HG02798 (cell line): Measurements from ENCODE around the gene KLHL1.
"Not testable (repeated sequence)": the region's sequence is repeated elsewhere in the genome, so short reads cannot be mapped to it uniquely, and the experiment has no call there.

Experiments used
- ATAC-seq: cut with Tn5 transposase; IDR thresholded peaks from one replicate; pipeline ENCODE4 v1.9.1; 2021; ENCODE audit warnings: mild to moderate bottlenecking; ENCODE audit not compliant: unreplicated experiment, poor library complexity

KLHL1 gene, protein sequence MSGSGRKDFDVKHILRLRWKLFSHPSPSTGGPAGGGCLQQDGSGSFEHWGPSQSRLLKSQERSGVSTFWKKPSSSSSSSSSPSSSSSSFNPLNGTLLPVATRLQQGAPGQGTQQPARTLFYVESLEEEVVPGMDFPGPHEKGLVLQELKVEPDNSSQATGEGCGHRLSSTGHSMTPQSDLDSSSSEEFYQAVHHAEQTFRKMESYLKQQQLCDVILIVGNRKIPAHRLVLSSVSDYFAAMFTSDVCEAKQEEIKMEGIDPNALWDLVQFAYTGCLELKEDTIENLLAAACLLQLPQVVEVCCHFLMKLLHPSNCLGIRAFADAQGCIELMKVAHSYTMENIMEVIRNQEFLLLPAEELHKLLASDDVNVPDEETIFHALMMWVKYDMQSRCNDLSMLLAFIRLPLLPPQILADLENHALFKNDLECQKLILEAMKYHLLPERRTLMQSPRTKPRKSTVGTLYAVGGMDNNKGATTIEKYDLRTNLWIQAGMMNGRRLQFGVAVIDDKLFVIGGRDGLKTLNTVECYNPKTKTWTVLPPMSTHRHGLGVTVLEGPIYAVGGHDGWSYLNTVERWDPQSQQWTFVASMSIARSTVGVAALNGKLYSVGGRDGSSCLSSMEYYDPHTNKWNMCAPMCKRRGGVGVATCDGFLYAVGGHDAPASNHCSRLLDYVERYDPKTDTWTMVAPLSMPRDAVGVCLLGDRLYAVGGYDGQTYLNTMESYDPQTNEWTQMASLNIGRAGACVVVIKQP

GRCh38 chr13:70108356-70109105 lies at the start of gene KLHL1:
Gene KLHL1, minus strand, starts transcription at chr13:70108452. Its CDS starts 753 bp downstream, at chr13:70107699.
- ATAC-seq, result no peak

- ATAC-seq, result not testable (repeated sequence)
Observed at GRCh38 chr13:70142658-70143057, 34.4 kb upstream of the KLHL1 start.

GRCh38 chr13:70128098-70128497 lies 19.8 kb upstream of the KLHL1 start:
- no peak for ATAC-seq

GRCh38 chr13:70125693-70126092 lies 17.4 kb upstream of the KLHL1 start:
- ATAC-seq, result no peak

GRCh38 chr13:70117338-70117905 lies 9.2 kb upstream of the KLHL1 start:
- no peak for ATAC-seq

DNA sequence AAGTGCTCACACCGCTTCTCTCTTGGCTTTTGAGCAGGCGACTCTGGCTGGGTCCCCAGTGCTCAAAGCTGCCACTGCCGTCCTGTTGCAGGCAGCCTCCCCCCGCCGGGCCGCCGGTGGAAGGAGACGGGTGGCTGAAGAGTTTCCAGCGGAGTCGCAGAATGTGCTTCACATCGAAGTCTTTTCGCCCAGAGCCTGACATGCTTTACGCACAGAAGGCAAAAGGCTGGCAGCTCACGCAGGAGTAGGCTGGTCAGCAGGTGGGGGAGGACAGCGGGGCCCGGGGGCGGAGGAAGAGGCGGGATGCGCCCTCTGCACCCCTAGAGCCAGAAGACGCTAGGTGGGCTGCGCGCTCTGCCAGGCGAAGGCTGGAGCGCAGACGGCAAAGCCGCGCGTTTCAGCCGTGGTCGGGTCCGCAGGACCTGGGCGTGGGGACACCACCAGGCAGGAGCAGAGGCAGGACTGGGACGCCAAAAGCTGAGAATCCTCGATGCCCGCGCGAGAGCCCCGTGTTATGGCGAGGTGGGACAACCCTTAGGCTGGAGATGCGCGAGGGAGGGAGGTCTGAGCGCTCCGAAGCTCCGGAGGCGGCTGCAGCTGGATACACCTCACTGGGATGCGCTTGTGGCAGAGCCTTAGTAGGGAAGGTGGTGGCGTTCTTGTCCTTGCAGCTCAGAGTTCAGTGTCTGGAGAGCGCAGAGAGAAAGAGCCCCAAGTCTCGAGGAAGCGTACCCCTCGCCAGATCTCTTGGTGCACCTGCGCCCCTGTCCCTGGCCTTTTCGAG lies 562 bp downstream of the KLHL1 start, which contains the start of gene ATXN8OS:
Gene ATXN8OS, plus strand, starts transcription at position 329 of the 784 bp plus-strand sequence.
- ATAC-seq, result no peak

- ATAC-seq, result no peak
Observed at GRCh38 chr13:70107125-70107497, 1.1 kb downstream of the KLHL1 start.

- no peak for ATAC-seq
Observed at GRCh38 chr13:70104481-70104880, 3.8 kb downstream of the KLHL1 start.

DNA sequence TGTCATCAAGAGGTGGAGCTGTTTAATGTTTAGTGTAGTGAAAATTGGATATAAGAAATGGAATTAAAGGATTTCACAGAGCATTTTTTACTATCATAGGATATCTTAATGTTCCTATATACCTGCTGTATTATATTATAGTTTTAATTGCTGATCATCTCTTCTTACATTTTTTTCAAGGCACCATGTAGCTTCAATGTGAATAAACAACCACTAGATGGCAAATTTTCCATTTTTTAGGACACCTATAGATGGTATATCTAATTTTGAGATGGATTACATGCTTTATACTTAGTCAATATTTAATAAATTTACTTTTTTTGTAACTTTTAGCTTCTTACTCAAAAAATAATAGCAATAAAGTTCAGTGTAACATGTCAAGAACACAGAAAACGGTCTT lies 9.6 kb downstream of the KLHL1 start:
- ATAC-seq, result no peak

DNA sequence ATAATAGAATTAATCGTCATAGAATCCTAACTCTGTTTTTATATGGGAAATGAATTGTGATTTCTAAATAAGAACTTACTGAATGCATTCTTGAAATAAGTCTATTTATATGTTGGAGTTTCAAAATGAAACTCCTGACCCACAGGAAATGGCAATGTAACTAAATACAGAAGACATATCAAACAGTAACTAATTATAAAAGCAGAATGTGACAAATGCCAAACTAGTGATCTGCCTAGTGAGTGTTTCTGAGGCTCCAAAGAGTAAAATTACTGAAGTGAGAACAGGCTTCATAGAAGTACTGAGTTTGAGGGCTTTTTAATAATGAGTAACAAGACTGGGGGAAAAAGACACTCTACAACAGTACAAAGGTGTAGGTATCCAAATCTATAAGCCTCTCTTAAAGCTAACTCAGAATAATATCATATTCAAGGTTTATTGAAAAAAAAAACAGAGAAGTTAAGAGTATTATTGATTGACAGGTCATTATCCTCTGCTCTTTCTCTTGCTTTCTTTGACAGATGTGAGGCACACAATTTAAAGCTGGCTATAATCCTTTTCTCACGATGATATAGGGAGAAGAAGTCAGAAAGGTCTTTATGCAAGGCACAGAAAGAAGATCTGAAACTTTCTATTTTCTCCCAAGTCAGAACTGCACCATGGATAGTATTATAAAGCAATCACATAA lies 18.1 kb downstream of the KLHL1 start:
- peak; percentile 52 for ATAC-seq

DNA sequence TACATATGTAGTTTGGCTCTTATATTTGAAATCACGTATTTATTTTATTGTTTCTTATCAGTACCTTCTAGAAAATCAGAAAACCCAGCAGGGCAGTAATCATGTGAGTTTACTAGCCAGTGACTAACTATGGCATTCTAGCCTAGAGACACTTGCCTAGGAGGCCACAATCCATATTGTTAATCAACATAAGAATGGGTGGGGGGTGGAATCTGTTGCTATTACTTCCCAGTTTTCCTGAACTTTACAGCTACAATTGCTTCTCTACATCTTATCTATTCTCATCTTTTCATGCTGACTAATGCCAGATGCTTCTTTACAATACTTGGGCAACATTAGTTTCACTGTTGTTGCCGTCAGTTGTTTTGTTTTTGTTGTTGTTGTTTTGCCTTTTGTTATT lies 19.3 kb downstream of the KLHL1 start:
- no peak for ATAC-seq

DNA sequence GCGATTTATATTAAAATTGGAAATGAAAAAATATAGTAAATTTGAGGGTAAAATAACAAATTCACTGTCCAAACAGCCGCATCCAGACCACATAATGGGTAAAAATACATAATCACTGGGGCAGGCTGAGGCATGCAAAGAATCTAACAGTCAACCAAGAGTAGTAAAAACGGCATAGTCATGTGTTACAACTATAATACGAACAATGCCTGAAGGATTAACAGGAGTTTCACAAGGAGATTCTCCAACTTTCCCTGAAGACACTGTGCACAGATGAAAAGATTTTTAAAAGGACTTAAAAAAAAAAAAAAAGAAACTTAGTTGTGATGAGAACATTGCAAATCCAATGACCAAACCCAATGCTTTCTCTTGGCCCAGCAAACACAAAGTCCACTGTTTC lies 21.0 kb downstream of the KLHL1 start:
- no peak for ATAC-seq

- ATAC-seq, result no peak
Observed at GRCh38 chr13:70080012-70080411, 28.2 kb downstream of the KLHL1 start.

DNA sequence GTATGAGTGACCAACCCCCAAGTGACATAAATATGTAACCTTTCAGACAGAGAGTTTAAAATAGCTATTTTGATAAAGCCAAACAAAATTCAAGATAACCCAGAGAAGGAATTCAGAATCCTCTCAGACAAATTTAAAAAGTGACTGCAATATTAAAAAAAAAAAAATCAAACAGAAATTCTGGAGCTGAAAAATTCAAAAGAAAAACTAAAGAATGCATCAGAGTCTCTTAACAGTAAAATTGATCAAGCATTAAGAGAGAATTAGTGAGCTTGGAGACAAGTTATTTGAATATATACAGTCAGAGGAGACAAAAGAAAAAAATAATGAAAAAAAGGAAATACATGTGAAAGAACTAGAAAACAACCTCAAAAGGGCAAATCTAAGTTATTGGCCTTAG lies 53.7 kb downstream of the KLHL1 start:
- no peak for ATAC-seq

GRCh38 chr13:70051531-70051930 lies 56.7 kb downstream of the KLHL1 start:
- ATAC-seq, result no peak

DNA sequence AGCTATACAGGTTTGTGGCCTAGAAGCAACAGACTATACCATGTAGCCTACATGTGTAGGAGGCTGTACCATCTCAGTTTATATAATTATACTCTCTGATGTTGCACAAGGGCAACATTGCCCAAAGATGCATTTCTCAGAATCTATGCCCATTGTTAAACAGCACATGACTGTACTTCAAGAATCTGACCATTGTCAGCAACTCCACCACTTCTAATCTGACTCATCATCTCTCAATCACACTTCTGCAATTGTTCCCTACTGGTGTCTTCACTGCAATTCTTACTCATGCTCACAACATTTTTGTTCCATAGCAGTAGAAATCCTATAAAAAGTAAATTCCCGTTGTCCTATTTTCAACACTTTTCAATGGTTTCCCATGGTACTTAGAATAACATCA lies 64.6 kb downstream of the KLHL1 start:
- peak; percentile 75 for ATAC-seq

DNA sequence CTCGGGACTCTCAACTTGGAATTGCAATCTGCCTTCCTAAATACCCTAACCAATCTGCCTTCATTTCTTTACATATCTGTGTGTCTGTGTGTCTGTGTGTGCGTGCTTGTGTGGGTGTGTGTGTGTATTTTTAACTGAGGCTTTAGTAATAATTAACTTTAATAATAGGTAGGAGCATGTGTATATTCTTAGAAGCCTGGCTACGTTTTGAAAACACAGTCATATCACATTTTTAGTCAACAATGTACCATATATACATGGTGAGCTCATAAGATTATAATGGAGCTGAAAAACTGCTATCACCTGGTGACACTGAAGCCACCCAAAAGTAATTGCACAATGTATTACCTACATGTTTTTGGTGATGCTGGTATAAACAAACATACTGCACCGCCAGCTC lies 66.1 kb downstream of the KLHL1 start:
- ATAC-seq, result peak; percentile 70

DNA sequence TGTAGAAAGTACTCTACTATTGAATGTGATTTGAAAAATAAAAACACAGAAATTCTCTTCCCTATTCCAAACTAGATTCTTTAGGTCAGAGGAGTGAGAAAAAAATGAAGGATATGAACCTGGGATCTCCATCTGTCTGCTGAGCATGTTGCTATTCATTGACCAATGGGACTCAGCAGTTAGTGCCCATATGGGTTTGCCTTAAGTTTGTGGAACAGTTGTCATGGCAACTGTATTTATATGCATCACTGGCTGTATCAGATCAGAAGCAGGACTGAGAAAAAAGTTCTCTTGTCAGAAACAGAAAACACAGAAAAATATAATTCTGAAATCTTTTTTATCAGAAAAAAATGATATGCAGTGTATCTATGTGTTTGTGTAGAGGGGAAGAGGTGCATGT lies 74.0 kb downstream of the KLHL1 start:
- no peak for ATAC-seq

DNA sequence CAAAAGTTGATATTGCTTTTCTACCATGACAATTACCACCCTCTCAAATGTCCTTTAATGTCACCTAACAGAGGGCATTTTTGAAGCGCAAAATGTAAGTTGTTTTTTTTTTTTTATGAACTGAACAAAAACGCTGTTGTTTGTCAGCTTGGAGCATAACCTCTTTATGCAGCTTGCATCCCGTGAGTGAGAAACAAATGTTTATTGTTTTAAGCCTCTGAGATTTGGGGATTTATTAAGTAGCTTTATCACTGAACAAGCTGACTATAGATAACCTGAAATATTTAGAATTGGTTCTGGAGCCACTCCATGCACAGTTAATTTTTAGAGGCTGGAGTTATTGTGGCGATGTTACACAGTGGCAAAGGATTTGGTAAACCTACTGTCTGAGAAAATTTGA lies 80.7 kb downstream of the KLHL1 start:
- no peak for ATAC-seq
